Measurements from ENCODE around the gene RBM38.
A peak's percentile ranks its signal among the peaks of the same experiment; 100 is the strongest.

The RBM38 gene

DNA sequence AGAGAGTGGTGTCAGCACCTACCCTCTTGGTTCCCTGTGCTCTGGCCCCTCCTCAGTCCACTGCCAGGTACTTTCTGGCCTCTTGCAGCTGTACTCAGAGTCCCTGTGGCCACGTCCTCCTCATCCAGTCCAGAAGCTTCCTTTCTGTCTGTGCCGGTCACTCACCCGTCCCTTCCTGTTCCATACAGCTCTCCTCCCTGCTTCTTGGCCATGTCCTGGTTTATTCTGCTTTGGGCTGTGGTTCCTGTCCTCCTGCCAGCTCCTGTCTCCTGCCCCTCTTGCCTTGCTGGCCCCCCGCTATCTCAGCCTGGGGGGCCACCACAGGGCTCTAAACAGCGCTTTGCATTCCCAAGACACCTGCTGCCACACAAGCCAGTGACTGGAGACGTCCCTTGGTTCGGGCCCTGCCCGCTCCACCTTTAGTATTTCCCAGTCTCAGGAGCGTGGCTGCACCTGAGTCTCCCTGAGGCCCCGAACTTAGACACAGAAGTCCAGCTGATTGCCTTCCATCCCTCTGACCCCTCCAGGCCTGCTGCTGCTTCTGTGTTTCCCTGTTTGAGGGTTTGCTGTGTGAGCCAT is 15.5 kb upstream of the RBM38 start:
- DNase-seq: no peak

DNA sequence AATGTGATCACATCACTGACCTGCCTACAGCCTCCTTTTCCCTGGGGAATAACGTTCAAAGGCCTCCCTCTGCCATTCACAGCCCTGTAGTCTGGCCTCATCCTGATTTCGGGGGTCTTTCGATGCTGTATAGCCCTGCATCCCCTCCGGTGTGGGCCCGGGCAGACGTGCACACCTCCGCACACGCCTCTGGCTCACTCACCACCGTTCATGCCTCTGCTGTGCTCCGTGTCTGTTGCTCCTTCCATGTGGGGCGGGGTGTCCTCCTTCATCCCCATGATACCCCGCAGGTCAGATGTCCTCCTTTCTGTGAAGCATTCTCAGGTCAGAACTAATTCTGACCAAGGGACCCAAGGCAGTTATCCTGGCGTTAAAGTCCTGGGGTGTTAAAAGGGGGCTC is 13.8 kb upstream of the RBM38 start:
- DNase-seq: no peak

DNA sequence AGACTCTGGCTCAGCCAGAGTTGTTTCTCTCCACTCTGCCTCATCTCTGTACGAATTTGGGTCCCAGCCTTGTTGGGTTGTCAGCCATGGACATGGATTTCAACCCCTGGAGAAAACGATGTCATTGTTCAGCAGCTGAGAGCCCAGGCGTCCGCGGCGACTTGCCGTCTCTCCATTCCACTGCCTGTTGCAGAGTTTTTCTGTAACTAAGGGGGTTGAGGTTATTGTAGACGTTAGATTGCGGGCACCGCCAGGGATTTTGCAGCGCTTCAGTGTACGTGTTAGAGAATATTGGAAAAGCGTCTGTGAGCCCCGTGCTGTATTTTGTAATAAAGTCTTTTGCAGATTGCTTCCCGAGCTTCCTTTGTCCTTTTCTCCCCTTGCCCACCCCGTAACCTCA is 13.1 kb upstream of the RBM38 start:
- DNase-seq: no peak

DNA sequence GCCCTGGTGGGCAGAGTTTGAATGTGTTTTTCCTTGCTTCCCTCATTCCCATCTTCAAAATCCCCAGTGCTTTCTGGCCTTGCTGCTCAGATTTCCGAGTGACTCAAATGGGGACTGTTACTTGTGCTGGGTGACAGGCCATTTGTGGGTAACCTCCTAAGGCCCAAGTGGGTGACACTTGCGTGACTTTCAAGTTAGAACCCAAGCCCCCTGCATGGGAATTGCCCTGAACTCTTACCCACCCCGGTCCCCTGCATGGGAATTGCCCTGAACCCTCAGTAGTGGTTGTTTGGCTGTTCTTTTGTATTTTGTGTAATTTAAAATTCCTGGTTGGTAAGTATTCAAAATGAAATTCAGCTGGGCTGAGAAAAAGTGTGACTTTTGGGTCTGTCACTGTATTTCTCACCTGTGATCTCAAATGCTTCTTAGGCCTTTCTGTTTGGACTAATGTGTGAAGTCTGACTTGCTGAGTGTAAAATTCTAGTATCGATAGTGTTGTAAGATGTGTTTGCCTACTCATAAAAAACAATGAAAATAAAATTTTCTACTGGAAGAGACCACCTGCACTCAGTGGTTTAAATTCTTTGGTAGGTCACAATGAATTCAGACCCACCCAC is 12.4 kb upstream of the RBM38 start:
- no peak for DNase-seq

DNA sequence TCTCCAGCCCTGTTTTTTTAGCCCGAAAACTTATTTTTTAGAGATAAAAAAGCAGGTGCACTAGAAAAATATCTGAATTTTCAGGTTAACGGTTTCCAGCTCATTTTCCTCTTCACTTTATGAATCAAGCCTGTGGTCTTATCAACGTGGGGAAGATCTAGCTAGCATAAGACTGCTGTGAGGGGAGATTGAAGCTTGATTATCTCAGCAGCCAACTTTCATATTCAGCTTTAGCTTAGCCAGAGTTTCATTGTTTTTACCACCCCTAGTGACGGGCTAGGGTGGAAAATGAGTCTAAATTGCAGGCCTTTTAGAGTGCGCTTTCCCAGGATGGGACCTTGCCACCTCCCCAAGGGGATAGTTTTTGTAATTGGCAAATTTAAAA is 11.9 kb upstream of the RBM38 start:
- no peak for DNase-seq

DNA sequence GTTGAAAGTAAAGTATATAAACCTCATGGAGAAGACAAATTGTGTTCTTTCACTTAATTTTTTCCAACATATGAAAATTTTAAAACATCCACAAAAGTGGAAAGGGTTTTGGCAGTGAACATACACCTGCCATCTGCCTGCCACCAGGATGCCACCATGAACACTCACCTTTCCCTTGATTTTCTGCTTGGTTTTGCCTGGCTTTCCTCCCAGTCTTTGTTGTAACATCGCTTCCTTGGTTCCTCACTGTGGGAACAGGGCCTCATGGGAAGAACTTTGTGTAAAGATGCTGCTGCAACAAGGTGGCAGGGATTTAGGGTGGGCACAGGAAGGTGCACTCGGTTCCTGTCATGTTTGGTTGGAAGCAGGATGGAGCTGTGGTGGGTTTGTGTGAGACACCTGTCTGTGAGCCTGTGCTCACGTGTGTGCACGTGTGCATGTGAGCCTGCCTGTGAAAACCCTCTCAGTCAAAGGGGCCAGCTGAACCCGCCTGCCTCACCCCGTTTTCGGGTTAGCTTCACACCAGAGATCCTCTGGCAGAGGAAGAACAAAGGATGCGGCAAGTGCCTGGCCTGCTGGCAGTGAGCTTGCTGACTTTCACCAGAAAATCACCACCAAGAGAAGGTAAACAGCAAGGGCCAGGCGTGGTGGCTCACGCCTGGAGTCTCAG is 11.0 kb upstream of the RBM38 start:
- DNase-seq: no peak

DNA sequence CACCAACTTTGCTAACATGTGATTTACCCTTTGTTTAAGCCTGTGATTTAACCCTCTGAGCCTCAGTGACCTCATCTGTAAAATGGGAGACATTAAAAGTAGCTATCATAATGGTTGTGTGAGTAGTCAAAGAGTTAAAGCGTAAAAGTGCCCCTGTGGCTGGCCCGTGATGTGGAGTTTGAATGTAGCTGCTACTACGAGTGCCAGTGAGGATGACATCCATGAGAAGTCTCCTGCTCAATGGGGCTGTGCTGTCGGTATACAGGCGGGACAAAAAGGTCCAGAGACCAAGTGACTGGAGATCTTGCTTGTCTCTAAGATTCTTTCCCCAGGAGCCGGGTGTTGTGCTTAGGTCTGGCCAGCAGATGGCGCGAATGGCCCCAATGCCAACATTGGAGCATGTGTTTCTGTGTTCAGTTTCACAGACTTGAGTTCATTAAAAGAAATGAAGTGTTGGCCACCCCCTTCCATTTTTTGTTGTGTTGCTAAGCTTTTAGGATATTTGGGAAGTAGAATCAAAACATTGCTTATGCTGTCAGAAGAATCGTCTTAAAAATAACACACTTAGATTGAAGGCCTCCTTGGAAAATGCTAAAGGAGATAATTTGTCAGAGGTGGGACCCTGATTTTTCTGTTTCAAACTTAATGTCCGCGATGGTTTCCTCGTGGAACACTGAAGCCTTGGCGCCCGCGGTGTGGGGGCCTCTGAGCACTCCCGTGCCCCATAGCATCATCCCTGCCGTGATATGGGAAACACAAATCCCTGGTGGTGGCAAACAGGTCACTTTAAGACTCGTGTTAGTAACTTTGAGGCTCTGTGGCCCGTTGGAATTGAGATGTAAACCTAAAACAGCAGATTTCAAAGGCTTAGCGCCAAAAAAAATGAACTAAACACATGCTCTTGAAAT is 9.3 kb upstream of the RBM38 start:
- peak; percentile 89 for DNase-seq

DNA sequence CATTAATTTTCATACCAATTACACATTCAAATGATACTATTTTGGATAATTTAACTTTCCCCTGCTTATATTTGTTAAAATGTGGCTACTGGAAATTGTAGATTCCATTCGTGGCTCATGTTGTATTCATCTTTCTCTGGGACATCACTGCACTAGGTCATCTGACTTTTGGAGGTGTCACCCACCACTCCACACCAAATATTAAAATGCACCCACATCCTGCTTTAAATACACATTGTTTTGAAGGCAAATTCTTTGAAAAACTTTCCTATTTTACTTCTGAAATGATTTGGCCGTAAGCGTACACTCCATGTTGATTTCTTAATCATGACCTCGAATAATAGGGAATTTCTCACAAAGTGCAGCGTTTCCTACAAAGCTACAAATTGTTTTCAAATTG is 8.7 kb upstream of the RBM38 start:
- no peak for DNase-seq

DNA sequence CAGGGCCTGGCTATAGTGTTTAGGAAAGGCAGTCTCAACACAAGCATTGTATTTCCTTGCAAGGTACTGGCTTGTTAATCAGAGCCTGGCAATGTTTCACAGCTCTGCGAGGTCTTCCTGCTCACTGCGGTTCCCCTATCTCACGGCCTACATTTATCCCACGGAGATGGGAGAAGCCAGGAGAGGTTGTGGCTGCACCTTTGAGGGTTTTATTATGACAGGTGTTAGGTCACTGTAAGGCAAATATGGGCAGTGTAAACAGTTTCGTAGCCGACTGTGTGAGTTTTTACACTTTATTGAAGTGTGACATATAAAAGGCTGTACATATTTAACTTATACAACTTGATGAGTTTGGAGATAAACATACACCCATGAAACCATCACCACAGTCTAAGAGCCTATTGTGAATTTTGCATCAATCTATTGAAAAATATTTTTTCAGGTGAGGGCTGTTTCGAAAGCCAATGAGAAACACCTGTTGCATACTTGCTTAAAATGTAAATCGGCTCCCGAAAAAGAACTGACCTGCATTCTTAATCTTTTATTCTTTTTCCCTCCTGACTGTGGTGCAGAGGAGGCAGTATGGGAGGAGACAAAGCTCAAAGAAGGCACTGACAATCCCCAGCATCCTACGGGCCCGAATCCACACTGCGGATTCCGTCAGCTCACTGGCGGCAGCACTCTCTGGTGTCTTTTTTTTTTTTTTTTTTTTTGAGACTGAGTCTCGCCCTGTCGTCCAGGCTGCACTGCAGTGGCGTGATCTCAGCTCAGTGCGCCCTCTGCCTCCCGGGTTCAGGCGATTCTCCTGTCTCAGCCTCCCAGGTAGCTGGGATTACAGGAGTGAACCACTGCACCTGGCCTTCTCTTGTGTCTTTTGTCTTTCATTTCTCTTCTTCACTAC is 7.5 kb upstream of the RBM38 start:
- no peak for DNase-seq

DNA sequence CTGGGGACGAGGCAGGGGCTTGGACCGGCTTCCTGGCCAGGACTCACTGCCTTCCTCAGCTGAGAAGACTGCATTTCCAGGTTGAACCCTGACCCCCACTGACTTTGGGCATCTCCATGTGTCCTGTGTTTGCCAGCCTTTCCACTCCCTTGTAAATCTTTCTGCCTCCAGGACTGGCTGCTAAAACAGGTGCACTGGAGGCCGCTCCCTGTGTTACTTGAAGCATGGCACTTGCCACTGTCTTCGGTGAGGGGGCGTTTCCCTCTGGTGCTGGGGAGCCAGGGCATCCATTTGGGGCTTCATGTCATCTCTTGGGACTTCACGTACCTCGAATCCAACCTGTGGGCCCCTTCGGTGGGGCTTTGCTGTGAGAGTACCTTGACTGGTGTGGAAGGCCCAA is 6.7 kb upstream of the RBM38 start:
- no peak for DNase-seq

DNA sequence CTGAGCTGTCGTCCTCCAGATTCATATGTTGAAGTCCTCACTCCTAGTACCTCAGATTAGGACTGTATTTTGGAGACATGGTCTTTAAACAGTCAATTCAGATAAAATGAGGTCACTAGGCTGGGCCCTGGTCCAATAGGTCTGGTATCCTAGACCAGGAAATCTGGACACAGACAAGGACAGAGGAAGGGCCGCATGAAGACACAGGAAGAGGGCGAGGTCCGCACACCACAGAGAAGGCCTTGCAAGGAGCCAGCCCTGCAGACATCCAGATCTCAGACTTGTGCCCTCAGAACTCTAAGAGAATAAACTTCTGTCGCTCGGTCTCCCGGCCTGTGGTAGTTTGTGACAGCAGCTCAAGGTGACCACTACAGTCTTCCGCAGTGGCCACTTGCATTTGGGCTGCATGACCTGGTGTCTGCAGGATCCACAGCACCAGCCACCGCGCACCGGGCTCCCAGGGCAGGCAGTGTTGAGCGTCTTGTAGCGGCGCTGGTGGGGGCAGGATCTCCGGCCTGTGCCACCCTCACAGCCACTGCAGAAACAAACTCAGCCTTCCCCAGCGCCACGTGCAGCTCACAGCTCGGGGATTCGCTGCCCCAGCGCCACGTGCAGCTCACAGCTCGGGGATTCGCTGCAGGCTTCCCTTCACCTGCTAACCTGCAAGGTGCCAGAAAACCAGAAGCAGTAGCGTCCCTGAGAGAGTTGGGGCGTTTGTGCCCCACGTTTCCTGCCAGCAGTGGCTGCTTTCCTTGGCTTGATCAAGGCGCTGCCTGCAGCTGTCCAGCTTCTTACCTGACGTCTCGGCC is 6.0 kb upstream of the RBM38 start:
- DNase-seq: no peak

DNA sequence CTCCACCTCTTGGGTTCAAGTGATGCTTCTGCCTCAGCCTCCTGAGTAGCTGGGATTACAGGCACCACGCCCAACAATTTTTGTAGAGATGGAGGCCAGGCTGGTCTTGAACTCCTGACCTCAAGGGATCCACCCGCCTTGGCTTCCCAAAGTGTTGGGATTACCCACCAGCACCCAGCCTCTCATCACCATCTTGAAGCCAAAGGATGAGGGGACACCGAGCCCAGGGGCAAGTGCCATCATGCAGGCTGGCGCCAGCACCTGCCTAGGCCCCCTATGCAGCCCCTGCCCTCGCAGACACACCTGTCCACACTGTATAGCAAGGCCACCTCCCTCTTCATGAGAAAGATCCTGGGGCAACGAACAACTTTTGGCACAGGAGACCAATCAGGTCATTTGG is 5.3 kb upstream of the RBM38 start:
- no peak for DNase-seq

DNA sequence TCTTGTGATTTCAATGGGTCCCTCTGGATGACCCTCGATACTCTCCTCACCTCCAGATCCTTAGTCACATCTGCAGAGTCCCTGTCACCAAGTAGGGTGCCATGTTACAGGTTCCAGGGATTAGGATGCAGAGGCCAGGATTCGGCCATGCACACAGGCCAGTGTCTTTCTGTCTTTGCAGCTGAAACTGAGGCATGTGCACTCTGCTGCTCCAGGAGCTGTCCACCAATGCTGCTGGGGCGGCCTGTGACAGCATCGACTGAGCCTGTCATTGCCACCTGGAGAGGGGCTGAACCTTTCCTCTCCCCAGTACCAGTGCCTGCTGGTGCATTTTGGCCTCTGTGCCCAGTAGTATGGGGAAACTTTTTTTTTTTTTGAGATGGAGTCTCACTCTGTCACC is 4.4 kb upstream of the RBM38 start:
- no peak for DNase-seq

DNA sequence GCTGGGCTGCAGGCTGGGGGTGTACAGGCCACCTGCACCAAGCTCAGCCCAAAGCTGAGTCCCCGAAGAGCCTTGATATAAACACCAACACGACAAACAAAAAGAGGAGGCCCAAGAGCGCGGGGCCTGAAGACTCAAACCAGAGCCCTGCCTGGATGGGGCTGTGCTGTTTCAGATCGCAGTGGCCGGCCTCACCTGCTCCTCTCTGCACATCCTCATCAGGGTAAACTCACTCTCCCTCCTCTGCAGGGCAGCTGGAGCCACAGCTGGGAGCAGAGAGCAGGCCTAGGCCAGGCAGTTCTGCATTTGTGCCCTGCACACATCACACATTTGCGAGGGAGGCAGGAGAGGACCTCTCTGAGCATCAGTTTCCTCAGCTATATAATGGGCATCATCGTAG is 3.7 kb upstream of the RBM38 start:
- no peak for DNase-seq

DNA sequence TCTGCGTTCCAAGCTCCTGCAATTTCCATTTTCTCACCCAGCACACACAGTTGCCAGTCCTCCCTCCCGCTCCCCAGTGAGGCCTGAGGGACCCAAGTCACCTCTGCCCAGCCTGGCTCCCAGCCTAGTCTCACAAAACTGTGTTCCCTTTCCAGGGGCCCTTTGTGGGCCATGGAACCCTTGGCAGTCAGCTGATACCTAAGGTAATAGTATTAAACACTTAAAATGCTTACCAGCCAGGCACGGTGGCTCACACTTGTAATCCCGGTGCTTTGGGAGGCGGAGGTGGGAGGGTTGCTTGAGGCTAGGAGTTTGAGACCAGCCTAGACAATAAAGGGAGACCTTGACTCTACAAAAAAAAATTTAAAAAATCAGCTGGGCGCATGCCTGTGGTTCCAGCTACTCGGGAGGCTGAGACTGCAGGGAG is 3.2 kb upstream of the RBM38 start:
- DNase-seq: no peak

DNA sequence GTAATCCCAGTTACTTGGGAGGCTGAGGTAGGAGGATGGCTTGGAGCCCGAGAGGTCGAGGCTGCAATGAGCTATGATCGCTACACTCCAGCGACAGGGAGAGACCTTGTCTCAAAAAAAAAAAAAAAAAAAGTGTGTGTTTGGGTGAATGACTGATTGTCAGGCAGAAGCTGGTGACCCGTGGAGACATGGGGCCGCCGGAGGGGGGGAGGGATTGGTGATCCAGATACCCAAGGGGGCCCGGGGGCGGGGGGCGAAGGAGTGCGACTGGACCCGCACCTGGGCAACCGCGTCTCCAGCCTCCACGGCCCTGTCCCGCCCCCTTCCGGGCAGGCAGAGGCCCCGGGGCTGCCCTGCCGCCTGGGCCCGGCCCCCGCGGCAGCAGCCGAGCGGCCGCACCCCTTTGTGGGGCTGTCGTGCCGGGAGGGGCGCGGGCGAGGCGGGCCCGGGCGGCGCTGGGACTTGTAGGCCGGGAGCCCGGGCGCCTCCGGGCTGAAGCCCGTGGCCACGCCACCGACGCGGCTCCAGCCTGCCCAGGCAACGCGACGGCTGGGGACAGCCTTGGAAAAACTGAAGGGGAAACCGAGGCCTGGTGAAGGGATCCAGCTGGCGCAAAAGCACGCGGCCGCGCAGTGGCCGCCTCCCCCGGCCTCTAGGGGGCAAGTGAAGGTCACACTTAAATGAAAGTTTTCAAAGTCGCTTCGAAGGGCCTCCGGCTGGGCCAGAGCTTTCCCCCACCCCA is 2.1 kb upstream of the RBM38 start:
- peak; percentile 93 for DNase-seq

DNA sequence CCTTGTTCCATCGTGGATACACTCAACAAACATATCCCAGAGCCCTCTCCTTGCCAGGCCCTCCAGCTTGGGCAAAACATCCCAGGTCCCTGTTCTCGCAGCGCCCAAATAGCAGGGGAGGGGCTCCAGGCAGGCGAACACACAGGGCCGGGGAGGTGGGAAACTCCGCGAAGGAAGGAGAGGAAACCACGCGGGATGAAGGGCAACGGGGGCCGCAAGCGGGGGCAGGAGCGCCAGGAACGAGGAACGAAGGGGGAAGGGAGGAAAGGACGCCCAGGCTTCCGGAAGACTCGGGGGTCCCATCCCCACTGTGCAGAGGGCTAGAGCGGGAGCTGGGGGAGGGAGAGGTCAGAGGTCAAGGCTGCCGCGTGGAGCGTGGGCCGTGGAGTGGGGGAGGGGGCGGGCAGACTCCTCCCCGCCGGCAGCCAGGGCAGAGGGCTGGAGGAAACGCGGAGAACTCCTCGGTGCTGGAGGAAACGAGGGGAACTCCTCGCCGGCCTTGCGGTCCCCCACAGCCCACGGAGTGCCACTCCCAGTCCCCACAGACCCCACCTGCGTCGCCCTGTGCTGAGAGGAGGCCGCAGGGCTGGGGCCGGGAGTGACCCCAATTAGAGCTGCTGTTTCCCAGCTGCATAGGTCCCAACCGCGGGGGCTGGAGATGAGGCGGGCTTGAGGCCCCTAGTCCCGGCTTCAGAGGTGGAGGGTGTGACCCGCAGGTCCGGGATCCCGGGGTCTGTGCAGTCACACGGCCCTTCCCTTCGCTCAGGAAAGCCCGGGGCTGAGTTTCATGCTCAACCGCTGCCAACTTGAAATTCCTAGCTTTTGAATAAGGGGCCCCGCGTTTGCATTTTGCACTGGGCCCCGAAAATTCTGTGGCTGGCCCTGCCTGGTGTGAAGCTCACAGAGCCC is 1.2 kb upstream of the RBM38 start:
- DNase-seq: no peak

DNA sequence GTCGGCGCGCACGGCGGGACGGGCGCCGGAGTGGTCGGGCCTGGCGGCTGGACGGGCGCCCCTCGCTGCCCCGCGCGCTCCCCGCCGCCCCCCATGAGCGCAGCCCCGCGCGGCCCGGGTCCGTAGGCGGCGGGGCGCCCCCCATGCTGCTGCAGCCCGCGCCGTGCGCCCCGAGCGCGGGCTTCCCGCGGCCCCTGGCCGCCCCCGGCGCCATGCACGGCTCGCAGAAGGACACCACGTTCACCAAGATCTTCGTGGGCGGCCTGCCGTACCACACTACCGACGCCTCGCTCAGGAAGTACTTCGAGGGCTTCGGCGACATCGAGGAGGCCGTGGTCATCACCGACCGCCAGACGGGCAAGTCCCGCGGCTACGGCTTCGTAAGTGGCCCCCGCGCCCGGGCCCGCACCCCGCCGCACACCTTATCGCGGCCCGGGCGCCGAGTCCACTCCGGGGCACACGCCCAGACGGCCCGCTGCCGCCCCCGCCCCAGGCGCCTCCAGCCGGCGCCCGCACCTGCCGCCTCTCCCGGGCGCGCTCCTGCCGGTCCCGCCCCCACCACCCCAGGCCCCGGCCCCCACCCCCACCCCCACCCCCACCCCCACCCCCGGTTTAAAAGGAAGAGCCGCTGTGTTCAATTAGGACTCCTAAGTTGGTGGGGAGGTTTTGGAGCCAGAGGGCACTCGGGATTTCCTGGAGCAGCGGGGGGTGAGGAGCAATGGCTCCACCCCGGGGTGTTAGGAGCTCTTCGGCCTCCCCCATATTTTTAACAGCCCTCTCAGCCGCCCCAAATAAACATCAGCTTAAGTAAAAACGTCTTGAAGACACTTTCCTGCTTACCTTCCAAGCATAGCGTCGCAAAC is 474 bp downstream of the RBM38 start:
- DNase-seq: peak; percentile 73
